AG04450 (cell line): ENCODE measurements around the gene IGFLR1. TPM values are rescaled to one million over a fixed set of nuclear protein-coding genes. Genes with fewer than 3 reads are reported as not detected.

Experiments used
- CTCF ChIA-PET: fragments of 300-600, 350-600 bp; formaldehyde crosslinking; extraction: SDS; loops from one replicate; lab custom pipeline; 2022; ENCODE audit warnings: antibody characterized with exemption, inconsistent platforms; lab: Charles Lee
- POLR2A ChIA-PET: fragments of 350-600 bp; formaldehyde crosslinking; extraction: SDS; loops from one replicate; lab custom pipeline; 2021; ENCODE audit warnings: antibody characterized with exemption, inconsistent platforms; lab: Yijun Ruan, JAX
- DNase-seq: peaks from one replicate; pipeline ENCODE4 v3.0.0-alpha.2; 2011; ENCODE audit warnings: low read depth, low spot score
- H3K27ac ChIP-seq: one replicate; pipeline ENCODE4 v1.5.1; 2012; ENCODE audit warnings: low read depth, low read length, control low read depth
- H3K27me3 ChIP-seq: one replicate; pipeline ENCODE4 v1.6.0; 2012; ENCODE audit warnings: low read length; ENCODE audit not compliant: control insufficient read depth, insufficient read depth
- H3K4me3 ChIP-seq: 2 replicates; pipeline ENCODE4 v1.5.1; 2011; ENCODE audit warnings: mild to moderate bottlenecking, low read depth, low read length, control low read depth
- H3K9me3 ChIP-seq: 2 replicates; pipeline ENCODE4 v1.5.1; 2012; ENCODE audit warnings: low read length; ENCODE audit not compliant: control insufficient read depth, insufficient read depth
- CTCF ChIP-seq: IDR thresholded peaks from 2 replicates; pipeline ENCODE4 v1.5.1; 2011; ENCODE audit warnings: low read depth, low read length, control low read depth, inconsistent platforms
- polyA plus RNA-seq: library from polyadenylated mRNA; depleted of rRNA; stranded (reverse); fragments of >200 nt; gene quantifications from 2 replicates; pipeline ENCODE4 v1.2.3, GENCODE V29; 2011

Gene IGFLR1
- polyA plus RNA-seq, 1 experiment = 1.3 TPM

GRCh38 chr19:35733180-35734125 lies 8.8 kb downstream of the IGFLR1 start:
- Histone ChIP-seq H3K27me3 (no peaks in the 10 kb centered on the region), H3K9me3 (no peaks in the 10 kb centered on the region; the same call in 1 of the 2 replicates), H3K4me3 (no peak overlapping the region), H3K27ac (no peak overlapping the region)
- ChIA-PET CTCF (no interaction called here), POLR2A (no interaction called here)
- no peak for DNase-seq
- TF ChIP-seq CTCF = no peak

- POLR2A ChIA-PET = interaction anchor here (0.9 kb wide), 1 partner anchor 7 kb away, joined by 3 read pairs; no protein-coding TSS in a partner anchor
- CTCF ChIA-PET = no interaction called here
- no peaks in the 10 kb centered on the region for H3K27me3 ChIP-seq
- no peak for DNase-seq
- no peak overlapping the region for H3K27ac ChIP-seq
- no peak overlapping the region for H3K4me3 ChIP-seq
- no peaks in the 10 kb centered on the region; the same call in 1 of the 2 replicates for H3K9me3 ChIP-seq
- TF ChIP-seq CTCF = no peak
Measured at GRCh38 chr19:35732540-35733179, 9.6 kb downstream of the IGFLR1 start.

- POLR2A ChIA-PET = interaction anchor here (0.9 kb wide), 2 partner anchors 8 to 9 kb away, joined by 3 to 7 read pairs; no protein-coding TSS in a partner anchor
- CTCF ChIA-PET = no interaction called here
- TF ChIP-seq CTCF = no peak
Measured at GRCh38 chr19:35731779-35732405, 10.4 kb downstream of the IGFLR1 start.

GRCh38 chr19:35731353-35731752 lies 10.9 kb downstream of the IGFLR1 start:
- Histone ChIP-seq H3K9me3 (no peaks in the 10 kb centered on the region; the same call in 1 of the 2 replicates), H3K4me3 (no peak overlapping the region), H3K27me3 (no peaks in the 10 kb centered on the region), H3K27ac (no peak overlapping the region)
- ChIA-PET POLR2A (interaction anchor here (0.9 kb wide), 1 partner anchor 10 kb away, joined by 7 read pairs; no protein-coding TSS in a partner anchor), CTCF (no interaction called here)
- TF ChIP-seq CTCF = no peak
- DNase-seq = no peak

More at GRCh38 chr19:35731779-35732405, 10.4 kb downstream of the IGFLR1 start:
- Histone ChIP-seq H3K4me3 (no peak overlapping the region), H3K27me3 (no peaks in the 10 kb centered on the region), H3K9me3 (no peaks in the 10 kb centered on the region; the same call in 1 of the 2 replicates), H3K27ac (no peak overlapping the region)
- no peak for DNase-seq
